NCI-H82 treated with DMSO at 0.1 percent for 48 hours (cell line): Measurements from ENCODE around the gene AAR2.

Source experiments
- DNase-seq: peaks from one replicate; lab custom pipeline; 2025; ENCODE audit not compliant: unreplicated experiment; lab: John Stamatoyannopoulos, UW

The AAR2 gene

DNA sequence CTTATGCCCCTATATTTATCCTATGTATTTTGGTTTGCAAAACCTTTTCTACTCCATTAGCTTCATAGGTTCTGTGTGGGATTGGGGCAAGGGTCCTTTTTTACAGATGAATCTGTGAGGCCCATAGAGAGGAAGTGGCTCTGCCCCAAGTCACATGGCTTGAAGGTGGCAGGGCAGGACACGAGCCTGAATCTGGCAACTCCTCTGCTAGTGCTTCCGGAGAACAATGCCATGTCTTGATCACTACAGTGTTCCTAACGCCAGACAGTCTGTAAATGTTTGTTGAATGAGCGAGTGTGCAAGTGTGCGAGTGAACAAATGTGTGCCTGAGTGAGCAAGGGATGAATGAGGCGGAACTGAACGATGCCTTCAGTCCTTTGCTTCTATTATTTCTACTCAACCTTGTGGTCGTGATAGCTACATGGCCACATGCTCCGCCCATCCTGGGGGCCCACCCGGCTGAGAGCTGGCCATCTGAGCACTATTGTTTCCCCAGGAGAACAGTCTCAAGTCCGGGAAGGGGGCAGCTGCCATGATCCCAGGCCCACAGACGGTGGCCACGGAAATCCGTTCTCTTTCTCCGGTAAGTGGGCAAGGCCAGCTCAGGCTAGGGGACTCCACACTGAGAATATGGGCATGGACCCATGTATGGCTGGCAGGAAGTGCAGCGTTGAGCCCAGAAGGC, 17.8 kb upstream of the AAR2 start:
- DNase-seq = no peak

- DNase-seq = no peak
Measured at GRCh38 chr20:36219671-36220220, 16.5 kb upstream of the AAR2 start.

DNA sequence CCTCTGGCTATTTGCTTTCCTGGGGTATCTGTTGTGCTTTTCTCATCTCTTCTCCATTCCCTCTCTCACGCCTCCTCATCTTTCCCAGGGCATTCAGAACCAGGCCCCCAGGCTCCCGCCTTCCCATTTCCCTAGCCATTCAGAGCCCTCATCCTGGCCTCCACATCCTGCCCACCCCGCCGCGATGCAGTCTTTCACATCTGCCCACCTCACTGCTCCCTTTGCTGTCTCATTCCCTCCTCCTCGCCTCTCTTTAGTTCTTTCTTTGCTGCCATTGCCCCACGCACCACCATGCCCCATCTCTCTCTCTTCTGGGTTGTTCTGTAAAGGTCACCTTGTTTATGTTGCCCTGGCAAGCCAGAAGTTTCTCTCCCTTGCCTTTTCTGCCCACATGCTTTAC, 10.6 kb upstream of the AAR2 start:
- DNase-seq = no peak

- no peak for DNase-seq
Measured at GRCh38 chr20:36228770-36229169, 7.5 kb upstream of the AAR2 start.

- no peak for DNase-seq
Measured at GRCh38 chr20:36230019-36230418, 6.3 kb upstream of the AAR2 start.

DNA sequence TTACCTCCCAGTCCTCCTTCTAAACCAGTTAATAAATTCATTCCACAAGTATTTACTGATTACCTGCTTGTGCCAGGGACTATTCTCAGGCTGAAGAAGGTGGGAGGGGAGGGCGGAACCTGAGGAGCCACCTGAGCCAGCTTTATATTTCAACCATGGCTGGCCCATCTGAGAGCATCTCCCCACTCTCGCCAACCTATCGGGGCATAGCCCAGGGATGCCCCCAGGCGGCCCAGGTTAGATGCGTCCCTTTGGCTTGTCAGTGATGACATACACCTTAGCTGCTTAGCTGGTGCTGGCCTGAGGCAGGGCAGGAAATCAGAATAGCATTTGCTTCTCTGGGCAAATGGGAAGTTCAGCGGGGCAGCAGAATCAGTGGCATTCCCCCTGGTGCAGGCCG, 4.9 kb upstream of the AAR2 start:
- DNase-seq = no peak

DNA sequence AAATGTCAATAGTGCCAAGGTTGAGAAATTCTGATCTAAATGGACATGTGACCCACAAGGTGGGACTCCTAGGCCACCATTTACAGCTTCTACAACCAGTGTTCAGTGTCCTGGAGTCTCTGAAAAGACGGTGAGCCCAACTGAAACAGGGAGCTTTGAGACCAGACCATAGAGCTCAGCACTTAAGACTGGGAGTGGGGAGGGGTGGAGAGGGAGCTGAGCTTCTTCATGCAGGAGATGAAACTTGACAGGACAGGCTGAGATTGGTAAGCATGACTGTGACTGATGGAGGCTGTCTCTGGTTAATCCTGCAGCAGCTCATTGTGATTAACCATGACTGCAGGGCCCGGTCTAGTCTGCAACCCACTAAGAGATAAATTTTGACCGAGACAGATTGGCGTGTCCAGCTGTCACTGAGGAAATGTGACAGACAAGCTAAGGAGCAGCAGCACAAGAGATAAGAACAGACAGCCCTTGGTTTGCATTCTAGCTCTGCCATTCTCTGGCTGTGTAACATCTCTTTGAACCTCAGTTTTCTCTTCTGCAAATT, 1.4 kb upstream of the AAR2 start:
- DNase-seq = peak; percentile 87

- DNase-seq = no peak
Measured at GRCh38 chr20:36236786-36237121, 476 bp downstream of the AAR2 start.

- no peak for DNase-seq
Measured at GRCh38 chr20:36237477-36237876, 1.2 kb downstream of the AAR2 start.

DNA sequence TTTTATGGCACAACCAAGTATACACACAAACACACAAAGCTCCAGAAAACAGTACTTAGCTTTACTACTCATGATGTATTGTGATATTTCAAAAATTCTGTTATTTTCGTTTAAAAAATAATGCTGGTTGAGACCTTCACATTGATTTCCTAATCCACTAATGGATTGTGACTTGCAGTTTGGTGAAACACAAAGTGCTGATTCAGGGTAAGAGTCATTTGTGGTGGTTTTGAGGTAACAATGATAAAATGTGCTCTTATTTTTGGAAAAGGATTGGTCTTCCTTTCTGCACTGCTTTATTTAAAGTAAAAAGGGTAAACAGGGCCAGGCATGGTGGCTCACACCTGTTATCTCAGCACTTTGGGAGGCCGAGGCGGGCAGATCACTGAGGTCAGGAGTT, 1.9 kb downstream of the AAR2 start:
- DNase-seq = no peak

- DNase-seq = no peak
Measured at GRCh38 chr20:36238760-36239159, 2.5 kb downstream of the AAR2 start.

DNA sequence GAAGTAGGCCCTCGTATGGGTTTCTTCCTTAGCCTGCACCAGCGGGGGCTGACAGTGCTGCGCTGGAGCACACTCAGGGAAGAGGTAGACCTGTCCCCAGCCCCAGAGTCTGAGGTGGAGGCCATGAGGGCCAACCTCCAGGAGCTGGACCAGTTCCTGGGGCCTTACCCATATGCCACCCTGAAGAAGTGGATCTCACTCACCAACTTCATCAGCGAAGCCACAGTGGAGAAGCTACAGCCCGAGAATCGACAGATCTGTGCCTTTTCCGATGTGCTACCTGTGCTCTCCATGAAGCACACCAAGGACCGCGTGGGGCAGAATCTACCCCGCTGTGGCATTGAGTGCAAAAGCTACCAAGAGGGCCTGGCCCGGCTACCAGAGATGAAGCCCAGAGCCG, 3.8 kb downstream of the AAR2 start:
- no peak for DNase-seq

DNA sequence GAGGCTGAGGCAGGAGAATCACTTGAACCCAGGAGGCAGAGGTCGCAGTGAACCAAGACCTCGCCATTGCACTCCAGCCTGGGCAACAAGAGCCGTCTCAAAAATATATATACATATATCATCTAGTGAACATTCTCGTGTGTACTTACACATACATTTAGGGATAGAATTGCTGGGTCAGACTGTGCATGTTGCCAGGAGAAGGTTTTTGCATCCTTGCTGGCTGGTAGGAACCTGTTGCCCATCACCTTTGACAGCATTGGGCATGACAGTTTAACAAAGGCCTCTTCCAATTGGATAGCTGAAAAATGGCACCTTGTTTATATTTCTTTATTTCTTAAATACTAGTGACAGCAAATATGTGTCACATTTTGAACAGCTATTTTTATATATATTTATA, 5.4 kb downstream of the AAR2 start:
- no peak for DNase-seq

GRCh38 chr20:36243726-36244125, 7.4 kb downstream of the AAR2 start:
- DNase-seq = no peak

DNA sequence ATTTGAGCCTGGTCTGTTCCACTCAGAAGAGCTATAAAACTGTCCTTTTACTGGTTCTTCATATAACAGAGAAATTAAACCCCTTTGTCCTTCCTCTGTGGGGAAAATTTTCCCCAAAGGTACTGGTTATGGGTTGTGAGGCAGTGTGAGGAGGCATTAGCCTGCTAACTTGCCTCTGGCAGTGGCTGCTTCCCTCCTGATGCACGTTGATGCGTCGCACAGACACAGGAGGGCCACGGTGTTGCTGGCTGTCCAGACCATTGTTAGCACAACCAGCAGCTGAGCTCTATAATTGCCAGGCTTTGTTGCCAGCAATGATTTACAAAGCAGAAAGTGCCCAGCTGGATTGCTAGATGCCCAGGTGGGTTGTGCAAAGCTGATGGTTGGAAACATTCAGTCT, 10.1 kb downstream of the AAR2 start:
- no peak for DNase-seq

DNA sequence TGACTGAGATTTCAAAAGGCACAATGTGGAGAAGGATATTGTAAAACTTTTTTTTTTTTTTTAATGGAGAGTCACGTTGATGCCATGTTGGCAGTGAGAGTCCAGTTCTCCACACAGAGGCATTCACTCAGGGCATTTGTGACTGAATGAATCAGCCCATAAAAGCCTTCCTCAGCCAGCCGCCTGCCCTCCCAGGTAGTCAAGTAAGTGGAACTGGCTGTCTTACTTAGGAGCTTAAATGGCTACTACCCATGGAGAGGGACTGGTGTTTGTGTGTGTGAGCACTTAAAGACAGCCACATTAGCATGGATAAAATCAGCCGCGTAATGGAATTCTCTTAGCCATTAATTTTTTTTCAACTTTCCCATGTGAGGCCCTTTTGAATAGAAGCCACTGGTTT, 12.6 kb downstream of the AAR2 start:
- DNase-seq = no peak

GRCh38 chr20:36249450-36249849, 13.2 kb downstream of the AAR2 start:
- DNase-seq = peak; percentile 77

- no peak for DNase-seq
Measured at GRCh38 chr20:36251426-36251825, 15.1 kb downstream of the AAR2 start.

DNA sequence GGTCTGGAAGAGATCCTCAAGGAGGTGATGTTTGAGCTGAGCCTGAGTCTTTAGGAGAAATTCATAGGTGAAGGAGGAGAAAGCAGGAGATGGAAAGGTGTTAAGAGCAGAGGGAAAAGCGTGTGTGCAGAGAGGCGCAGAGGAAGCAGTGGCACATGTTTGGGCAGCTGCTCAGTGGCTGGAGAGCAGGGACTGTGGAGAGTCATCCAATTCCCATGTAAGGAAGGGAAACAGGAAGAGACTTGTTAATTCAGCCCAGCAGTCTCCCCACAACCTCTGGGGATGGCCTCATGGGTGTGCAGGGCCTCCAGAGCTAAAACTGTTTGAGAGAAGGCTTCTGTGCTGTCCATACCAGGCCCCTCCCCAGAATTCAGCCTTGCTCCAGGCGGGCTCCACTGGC, 16.2 kb downstream of the AAR2 start:
- no peak for DNase-seq

DNA sequence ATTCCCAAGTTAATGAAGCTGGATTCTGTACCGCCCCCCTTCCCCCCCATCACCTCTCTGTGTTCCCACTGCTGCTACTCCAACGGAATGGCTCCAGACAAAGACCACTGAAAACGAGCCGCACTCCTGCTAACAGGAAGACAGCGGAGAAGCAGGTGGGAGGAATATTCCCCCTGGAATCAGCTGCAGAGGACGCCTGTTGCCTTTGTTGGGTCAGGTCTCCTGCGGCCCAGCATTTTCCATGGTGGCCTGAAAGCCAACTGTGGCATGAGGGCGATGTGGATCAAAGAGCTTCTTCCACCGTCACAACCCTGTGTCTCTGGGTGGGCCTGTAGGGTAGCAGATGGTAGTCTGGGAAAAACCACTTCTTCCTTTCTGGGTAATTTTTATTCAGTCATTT, 16.8 kb downstream of the AAR2 start:
- no peak for DNase-seq

- DNase-seq = no peak
Measured at GRCh38 chr20:36254076-36254475, 17.8 kb downstream of the AAR2 start.

DNA sequence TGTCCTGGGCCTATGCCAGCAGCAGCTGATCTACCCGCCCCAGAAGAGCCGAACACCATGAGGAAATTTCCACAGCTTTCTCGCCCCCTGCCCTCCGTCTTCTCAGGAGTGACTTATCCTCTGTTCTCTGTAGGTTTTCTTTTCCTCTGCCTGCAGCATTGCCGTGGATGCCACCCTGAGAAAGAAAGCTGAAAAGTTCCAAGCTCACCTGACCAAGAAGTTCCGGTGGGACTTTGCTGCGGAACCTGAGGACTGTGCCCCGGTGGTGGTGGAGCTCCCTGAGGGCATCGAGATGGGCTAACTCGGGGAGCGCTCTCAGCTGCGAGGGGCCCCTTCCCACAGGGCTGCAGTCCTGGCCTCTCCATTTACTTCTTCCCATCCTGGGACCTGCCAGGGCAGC, 19.2 kb downstream of the AAR2 start:
- no peak for DNase-seq
